H9 (cell line): ENCODE measurements around the gene PPAT. TPM values are rescaled to one million over a fixed set of nuclear protein-coding genes. Genes with fewer than 3 reads are reported as not detected.

ENCODE experiments used
- DNase-seq: peaks from one replicate; pipeline ENCODE4 v3.0.0-alpha.2; 2017
- H2AFZ ChIP-seq: one replicate; pipeline ENCODE4 v1.6.1; 2013; ENCODE audit warnings: mild to moderate bottlenecking, low read length, control low read depth, moderate library complexity
- H2AK5ac ChIP-seq: 2 replicates; pipeline ENCODE4 v1.6.1; 2013; ENCODE audit warnings: low read length, control low read depth, mixed read lengths; ENCODE audit not compliant: insufficient read length
- H2BK120ac ChIP-seq: one replicate; pipeline ENCODE4 v1.6.1; 2013; ENCODE audit warnings: low read depth, mild to moderate bottlenecking, low read length, control low read depth, inconsistent platforms; ENCODE audit not compliant: poor library complexity, severe bottlenecking
- H2BK12ac ChIP-seq: 2 replicates; pipeline ENCODE4 v1.6.1; 2013; ENCODE audit warnings: low read length, control low read depth, mixed read lengths, low read depth; ENCODE audit not compliant: insufficient read length
- H2BK15ac ChIP-seq: 2 replicates; pipeline ENCODE4 v1.6.1; 2013; ENCODE audit warnings: low read depth, low read length, control low read depth
- H2BK20ac ChIP-seq: one replicate; pipeline ENCODE4 v1.6.1; 2013; ENCODE audit warnings: low read depth, mild to moderate bottlenecking, low read length, control low read depth, inconsistent platforms; ENCODE audit not compliant: poor library complexity, severe bottlenecking
- H2BK5ac ChIP-seq: 2 replicates; pipeline ENCODE4 v1.6.1; 2013; ENCODE audit warnings: low read length, control low read depth, mixed read lengths; ENCODE audit not compliant: insufficient read length
- H3K14ac ChIP-seq: 2 replicates; pipeline ENCODE4 v1.6.1; 2013; ENCODE audit warnings: low read length, control low read depth; ENCODE audit not compliant: insufficient read depth
- H3K18ac ChIP-seq: 2 replicates; pipeline ENCODE4 v1.6.1; 2013; ENCODE audit warnings: low read depth, mild to moderate bottlenecking, mixed read lengths, low read length, control low read depth; ENCODE audit not compliant: insufficient read length
- H3K23ac ChIP-seq: 2 replicates; pipeline ENCODE4 v1.6.1; 2013; ENCODE audit warnings: low read length, control low read depth, mixed read lengths, low read depth; ENCODE audit not compliant: insufficient read length
- H3K23me2 ChIP-seq: 2 replicates; pipeline ENCODE4 v1.6.1; 2013; ENCODE audit warnings: low read depth, mild to moderate bottlenecking, mixed read lengths, low read length, control low read depth; ENCODE audit not compliant: insufficient read length, poor library complexity, severe bottlenecking
- H3K27ac ChIP-seq: 2 replicates; pipeline ENCODE4 v1.5.1; 2013; ENCODE audit warnings: low read length, control low read depth, mixed read lengths, low read depth; ENCODE audit not compliant: insufficient read length
- H3K27me3 ChIP-seq: 2 replicates; pipeline ENCODE4 v1.6.1; 2013; ENCODE audit warnings: low read length, control low read depth, inconsistent platforms; ENCODE audit not compliant: insufficient read depth
- H3K4ac ChIP-seq: 2 replicates; pipeline ENCODE4 v1.6.1; 2013; ENCODE audit warnings: low read depth, mild to moderate bottlenecking, control low read depth, inconsistent platforms, low read length, moderate library complexity
- H3K4me1 ChIP-seq: 2 replicates; pipeline ENCODE4 v1.6.1; 2013; ENCODE audit warnings: low read length, control low read depth, inconsistent platforms; ENCODE audit not compliant: insufficient read depth
- H3K4me2 ChIP-seq: 2 replicates; pipeline ENCODE4 v1.6.1; 2013; ENCODE audit warnings: low read length, control low read depth, mixed read lengths; ENCODE audit not compliant: insufficient read length, insufficient read depth
- H3K56ac ChIP-seq: 2 replicates; pipeline ENCODE4 v1.6.1; 2013; ENCODE audit warnings: low read depth, mild to moderate bottlenecking, mixed read lengths, low read length, control low read depth; ENCODE audit not compliant: insufficient read length
- H3K79me1 ChIP-seq: 2 replicates; pipeline ENCODE4 v1.6.1; 2013; ENCODE audit warnings: low read depth, mild to moderate bottlenecking, moderate library complexity, low read length, control low read depth, inconsistent platforms; ENCODE audit not compliant: insufficient read depth, poor library complexity, severe bottlenecking
- H3K79me2 ChIP-seq: 2 replicates; pipeline ENCODE4 v1.6.1; 2013; ENCODE audit warnings: low read length, control low read depth, inconsistent platforms; ENCODE audit not compliant: insufficient read depth
- H3K9ac ChIP-seq: 2 replicates; pipeline ENCODE4 v1.6.1; 2013; ENCODE audit warnings: low read length, control low read depth, mixed read lengths; ENCODE audit not compliant: insufficient read length; ENCODE audit errors: extremely low read depth
- H3K9me3 ChIP-seq: one replicate; pipeline ENCODE4 v1.6.1; 2013; ENCODE audit warnings: low read depth, low read length, inconsistent platforms; ENCODE audit not compliant: control insufficient read depth
- H3T11ph ChIP-seq: one replicate; pipeline ENCODE4 v1.6.1; 2013; ENCODE audit warnings: mild to moderate bottlenecking, low read length, control low read depth, inconsistent platforms
- H4K20me1 ChIP-seq: one replicate; pipeline ENCODE4 v1.6.1; 2013; ENCODE audit not compliant: control insufficient read depth, insufficient read length, insufficient read depth
- H4K5ac ChIP-seq: 2 replicates; pipeline ENCODE4 v1.6.1; 2013; ENCODE audit warnings: low read depth, mild to moderate bottlenecking, mixed read lengths, low read length, control low read depth; ENCODE audit not compliant: insufficient read length
- H4K8ac ChIP-seq: replicated peaks from 2 replicates; pipeline ENCODE4 v1.6.1; 2013; ENCODE audit warnings: low read length, control low read depth, mixed read lengths, low read depth; ENCODE audit not compliant: insufficient read length
- H4K91ac ChIP-seq: 2 replicates; pipeline ENCODE4 v1.6.1; 2013; ENCODE audit warnings: low read depth, mild to moderate bottlenecking, moderate library complexity, mixed read lengths, low read length, control low read depth; ENCODE audit not compliant: insufficient read length
- H3K27ac Mint-ChIP-seq, 3 experiments: 2 replicates in 2 of 3; 3 replicates in 1 of 3; pipeline ENCODE4 v1.8.0; 2020 to 2021; ENCODE audit warnings: mixed read lengths in 3 of 3, mild to moderate bottlenecking in 1 of 3, moderate library complexity in 1 of 3
- H3K27me3 Mint-ChIP-seq: 2 replicates; pipeline ENCODE4 v1.8.0; 2021; ENCODE audit warnings: low read depth, mild to moderate bottlenecking, moderate library complexity, mixed read lengths
- H3K36me3 Mint-ChIP-seq, 3 experiments: 2 replicates in 2 of 3; 3 replicates in 1 of 3; pipeline ENCODE4 v1.8.0; 2020 to 2021; ENCODE audit warnings: low read depth in 3 of 3, mixed read lengths in 3 of 3; ENCODE audit not compliant: insufficient read depth in 1 of 3
- H3K4me1 Mint-ChIP-seq, 2 experiments: 2 replicates each; pipeline ENCODE4 v1.8.0; 2020; ENCODE audit warnings: mixed read lengths in 2 of 2
- H3K4me3 Mint-ChIP-seq, 2 experiments: 2 replicates in 1 of 2; 3 replicates in 1 of 2; pipeline ENCODE4 v1.8.0; 2020 to 2021; ENCODE audit warnings: mild to moderate bottlenecking in 2 of 2, mixed read lengths in 2 of 2, moderate library complexity in 1 of 2
- H3K9me3 Mint-ChIP-seq, 2 experiments: 2 replicates in 1 of 2; 3 replicates in 1 of 2; pipeline ENCODE4 v1.8.0; 2020; ENCODE audit warnings: mild to moderate bottlenecking in 2 of 2, mixed read lengths in 2 of 2, moderate library complexity in 1 of 2
- CTCF ChIP-seq: fragments of 200-600 bp; sonication (generic); conservative IDR thresholded peaks from 3 replicates; pipeline ENCODE4 v1.8.0; 2021; ENCODE audit warnings: antibody characterized with exemption, mild to moderate bottlenecking
- WGBS: extraction: QIAGEN DNeasy Blood & Tissue Kit; methylation state at CpG from one replicate; pipeline ENCODE4 v1.1.7; 2013; ENCODE audit warnings: missing lambda C conversion rate, low lambda C conversion rate, mixed read lengths; ENCODE audit not compliant: insufficient read length; ENCODE audit errors: extremely low coverage; 5-methylcytosine and 5-hydroxymethylcytosine counted together
- total RNA-seq: library from RNA; stranded (reverse); gene quantifications from 2 replicates; pipeline ENCODE4 v1.2.1, GENCODE V29; 2021

The PPAT gene
- total RNA-seq, 1 experiment from 2014 or later = 77.1 TPM

GRCh38 chr4:56424697-56425514 lies 10.5 kb downstream of the PPAT start:
- no peak for DNase-seq
- peaks cover 23 to 25% of the 10 kb centered on the region in 2 experiments for H3K4me1 Mint-ChIP-seq
- peaks cover 31 to 38% (median 35%) of the 10 kb centered on the region in 3 experiments for H3K36me3 Mint-ChIP-seq
- Histone ChIP-seq H3K4me1 (peaks cover 2% of the 10 kb centered on the region; the same call in 1 of the 2 replicates), H2AK5ac (no peak overlapping the region), H3K79me1 (peaks cover 3% of the 10 kb centered on the region), H3K56ac (no peak overlapping the region), H3K9me3 (no peaks in the 10 kb centered on the region), H3K4me2 (peak overlapping the region; percentile 27), H2BK5ac (no peak overlapping the region), H4K20me1 (no peaks in the 10 kb centered on the region), H4K8ac (no peak overlapping the region), H3T11ph (no peak overlapping the region), H2BK15ac (no peak overlapping the region), H3K27ac (no peak overlapping the region), H2BK120ac (no peak overlapping the region), H2AFZ (no peak overlapping the region), H4K91ac (no peak overlapping the region), H3K79me2 (peaks cover 49% of the 10 kb centered on the region), H3K27me3 (no peaks in the 10 kb centered on the region), H3K14ac (no peak overlapping the region), H3K4ac (no peak overlapping the region), H4K5ac (no peak overlapping the region), H3K23me2 (no peaks in the 10 kb centered on the region), H2BK20ac (no peak overlapping the region), H3K23ac (no peak overlapping the region), H2BK12ac (no peak overlapping the region), H3K9ac (no peak overlapping the region), H3K18ac (no peak overlapping the region)
- H3K27ac Mint-ChIP-seq = peak overlapping the region in 2 of 3 experiments; percentile 5 to 33; a peak in 2 of 7 replicates
- H3K9me3 Mint-ChIP-seq = peaks cover 7 to 8% of the 10 kb centered on the region in 2 experiments; a peak in 3 of 5 replicates
- no CpG with 5 or more reads among the region's 5 CpGs for WGBS
- H3K27me3 Mint-ChIP-seq = no peaks in the 10 kb centered on the region
- TF ChIP-seq CTCF = peak; percentile 62
- H3K4me3 Mint-ChIP-seq = no peak overlapping the region; a peak in 2 of 5 replicates
